Adrenal gland (tissue), 12 donors: ENCODE results near the gene BTG1. TPM values are rescaled to one million over a fixed set of nuclear protein-coding genes. Genes with fewer than 3 reads are reported as not detected.

ENCODE experiments used
- DNase-seq, 7 donors: peaks; one replicate each; pipeline ENCODE4 v3.0.0-alpha.2; 2019 to 2020
- H3K27ac ChIP-seq, 5 donors: fragments of 200-600 bp; sonication (generic) in 4 of 5; 1 replicate in 3 of 5; 2 replicates in 2 of 5; pipeline versions ENCODE4 v1.5.1 to v1.8.0; 2016 to 2020; ENCODE audit warnings: mild to moderate bottlenecking in 1 of 5
- H3K27me3 ChIP-seq: fragments of 200-600 bp; 2 replicates; pipeline ENCODE4 v1.8.0; 2021
- H3K36me3 ChIP-seq, 2 donors: fragments of 200-600 bp; replicated peaks in 1 of 2; 1 replicate in 1 of 2; 2 replicates in 1 of 2; pipeline versions ENCODE4 v1.5.1 to v1.8.0; 2018 to 2022
- H3K4me1 ChIP-seq, 2 donors: fragments of 200-600 bp; replicated peaks in 1 of 2; 1 replicate in 1 of 2; 2 replicates in 1 of 2; pipeline versions ENCODE4 v1.5.1 to v1.8.0; 2018 to 2021
- H3K4me3 ChIP-seq, 4 donors: fragments of 200-600 bp; sonication (generic) in 3 of 4; one replicate each; pipeline ENCODE4 v1.5.1; 2016 to 2018
- H3K9me3 ChIP-seq, 3 donors: fragments of 200-600 bp; sonication (generic) in 1 of 3; replicated peaks in 1 of 3; 1 replicate in 2 of 3; 2 replicates in 1 of 3; pipeline versions ENCODE4 v1.5.1 to v1.8.0; 2016 to 2021
- POLR2A ChIP-seq, 2 donors: fragments of 450-650 bp; IDR thresholded peaks; one replicate each; pipeline ENCODE4 v1.6.1; 2017; ENCODE audit warnings: antibody characterized with exemption in 2 of 2, mild to moderate bottlenecking in 2 of 2, moderate library complexity in 1 of 2
- WGBS, 4 donors: extraction: QIAGEN DNeasy Blood & Tissue Kit in 2 of 4; methylation state at CpG; one replicate each; pipeline versions ENCODE4 v1.1.5 to v1.1.7; 2013 to 2017; 5-methylcytosine and 5-hydroxymethylcytosine counted together
- intact Hi-C, 2 donors: fragments of 100-400 bp; cut with DNase I; formaldehyde crosslinking; loops; one replicate each; pipeline versions ENCODE4 v1.14.1 to v1.15.0; 2022 to 2023
- polyA plus RNA-seq, 3 donors: library from polyadenylated mRNA; stranded (reverse); fragments of 200-250 nt in 2 of 3; fragments of 350-450 nt in 1 of 3; fragmentation: Illumina TruSeq in 1 of 3; extraction: RNeasy Lipid Tissue Mini Kit (QIAGEN cat#74804) in 1 of 3; gene quantifications; one replicate each; pipeline ENCODE4 v1.2.3, GENCODE V29; 2013 to 2014
- total RNA-seq, 9 donors: library from RNA; depleted of rRNA in 4 of 9; stranded (reverse); fragments of >200 nt in 4 of 9; fragments of 120-200 nt in 1 of 9; fragmentation: NEBNext Ultra II Directional in 1 of 9; extraction: Animal tissue kit (Norgen Biotek cat#: 25700) in 1 of 9; gene quantifications; one replicate each; pipeline versions ENCODE4 v1.1.0 to v1.2.4, GENCODE V29; 2013 to 2023
- TF ChIP-seq, protein P1 (sequence below), 6 experiments: fragments of 450-650 bp in 4 of 6; fragments of 200-600 bp in 2 of 6; sonication (generic) in 1 of 6; IDR thresholded peaks; 1 replicate in 5 of 6; 2 replicates in 1 of 6; pipeline versions ENCODE4 v1.5.1 to v1.8.0; 2016 to 2021; ENCODE audit warnings: antibody characterized with exemption in 6 of 6, mild to moderate bottlenecking in 2 of 6, moderate library complexity in 1 of 6
- donor health status: healthy with polysubstance abuse.
- donor health status: Bipolar disorder and iron deficiency.
- donor health status: DM: yes; HTN: yes; CAD: no.
- donor health status: DM: no; HTN: no; CAD: no.
- donor health status: DM: no; HTN: no; CAD: no.
- donor health status: DM: yes; HTN: yes; CAD: no.

The BTG1 gene
- total and polyA plus RNA-seq, 12 donors = 26.3 to 388 (median 60.8) TPM

DNA sequence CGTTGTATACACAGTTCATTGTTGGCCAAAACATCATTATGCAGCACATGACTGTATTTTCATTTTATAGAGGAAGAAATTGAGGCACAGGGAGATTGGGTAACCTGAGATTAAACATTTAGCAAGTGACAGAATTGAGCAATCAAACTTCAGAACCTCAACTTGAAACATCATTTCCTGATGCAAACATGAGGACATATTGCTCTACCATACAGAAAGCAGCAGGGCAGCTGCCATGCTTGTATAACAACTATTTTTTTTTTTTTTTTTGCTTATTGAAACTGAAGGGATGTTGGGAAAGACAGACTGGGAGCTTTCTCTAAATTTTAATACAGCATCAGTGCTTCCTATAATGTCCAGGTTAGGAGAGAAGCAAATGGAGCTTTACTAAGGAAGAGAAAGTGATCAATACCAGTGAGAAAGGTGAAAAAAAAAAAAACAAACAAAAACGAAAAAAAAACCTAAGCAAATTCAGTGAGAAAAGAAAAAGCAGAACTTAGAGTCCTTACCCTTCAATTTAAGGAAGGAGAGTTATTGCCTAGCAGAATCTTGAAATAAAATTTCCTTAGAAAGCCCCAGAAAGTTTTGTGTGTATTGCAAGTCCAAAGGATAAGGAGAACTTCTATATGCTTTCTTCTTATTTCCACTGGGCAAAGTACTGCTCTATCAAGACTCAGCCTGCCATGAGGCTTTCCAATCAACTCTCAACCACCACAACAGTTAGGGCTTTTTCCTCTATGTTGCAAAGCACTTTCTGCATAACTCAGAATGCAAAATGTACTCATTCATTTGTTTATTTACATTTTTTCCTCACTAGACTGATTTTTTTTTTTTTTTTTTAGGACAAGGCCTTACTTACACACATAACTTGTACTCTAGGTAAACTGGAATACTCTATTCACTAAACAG is 21.6 kb downstream of the BTG1 start:
- no peak overlapping the region for H3K4me3 ChIP-seq
- TF ChIP-seq POLR2A (IDR thresholded peaks at IDR 0.05) = no peak
- TF ChIP-seq, protein P1, sequence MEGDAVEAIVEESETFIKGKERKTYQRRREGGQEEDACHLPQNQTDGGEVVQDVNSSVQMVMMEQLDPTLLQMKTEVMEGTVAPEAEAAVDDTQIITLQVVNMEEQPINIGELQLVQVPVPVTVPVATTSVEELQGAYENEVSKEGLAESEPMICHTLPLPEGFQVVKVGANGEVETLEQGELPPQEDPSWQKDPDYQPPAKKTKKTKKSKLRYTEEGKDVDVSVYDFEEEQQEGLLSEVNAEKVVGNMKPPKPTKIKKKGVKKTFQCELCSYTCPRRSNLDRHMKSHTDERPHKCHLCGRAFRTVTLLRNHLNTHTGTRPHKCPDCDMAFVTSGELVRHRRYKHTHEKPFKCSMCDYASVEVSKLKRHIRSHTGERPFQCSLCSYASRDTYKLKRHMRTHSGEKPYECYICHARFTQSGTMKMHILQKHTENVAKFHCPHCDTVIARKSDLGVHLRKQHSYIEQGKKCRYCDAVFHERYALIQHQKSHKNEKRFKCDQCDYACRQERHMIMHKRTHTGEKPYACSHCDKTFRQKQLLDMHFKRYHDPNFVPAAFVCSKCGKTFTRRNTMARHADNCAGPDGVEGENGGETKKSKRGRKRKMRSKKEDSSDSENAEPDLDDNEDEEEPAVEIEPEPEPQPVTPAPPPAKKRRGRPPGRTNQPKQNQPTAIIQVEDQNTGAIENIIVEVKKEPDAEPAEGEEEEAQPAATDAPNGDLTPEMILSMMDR (IDR thresholded peaks at IDR 0.05) = no peak
- H3K27me3 ChIP-seq = no peaks in the 10 kb centered on the region
- intact Hi-C loops = no loop called here
- DNase-seq = no peak
- H3K36me3 ChIP-seq = no peaks in the 10 kb centered on the region
- H3K27ac ChIP-seq = no peak overlapping the region
- peaks cover 0 to 10% of the 10 kb centered on the region in 2 donors for H3K4me1 ChIP-seq
- H3K9me3 ChIP-seq = peaks cover 0 to 14% (median 0%) of the 10 kb centered on the region in 3 donors
- 70 to 87% (median 77%) methylated on average over 2 of the region's 2 CpGs for WGBS, 4 donors

DNA sequence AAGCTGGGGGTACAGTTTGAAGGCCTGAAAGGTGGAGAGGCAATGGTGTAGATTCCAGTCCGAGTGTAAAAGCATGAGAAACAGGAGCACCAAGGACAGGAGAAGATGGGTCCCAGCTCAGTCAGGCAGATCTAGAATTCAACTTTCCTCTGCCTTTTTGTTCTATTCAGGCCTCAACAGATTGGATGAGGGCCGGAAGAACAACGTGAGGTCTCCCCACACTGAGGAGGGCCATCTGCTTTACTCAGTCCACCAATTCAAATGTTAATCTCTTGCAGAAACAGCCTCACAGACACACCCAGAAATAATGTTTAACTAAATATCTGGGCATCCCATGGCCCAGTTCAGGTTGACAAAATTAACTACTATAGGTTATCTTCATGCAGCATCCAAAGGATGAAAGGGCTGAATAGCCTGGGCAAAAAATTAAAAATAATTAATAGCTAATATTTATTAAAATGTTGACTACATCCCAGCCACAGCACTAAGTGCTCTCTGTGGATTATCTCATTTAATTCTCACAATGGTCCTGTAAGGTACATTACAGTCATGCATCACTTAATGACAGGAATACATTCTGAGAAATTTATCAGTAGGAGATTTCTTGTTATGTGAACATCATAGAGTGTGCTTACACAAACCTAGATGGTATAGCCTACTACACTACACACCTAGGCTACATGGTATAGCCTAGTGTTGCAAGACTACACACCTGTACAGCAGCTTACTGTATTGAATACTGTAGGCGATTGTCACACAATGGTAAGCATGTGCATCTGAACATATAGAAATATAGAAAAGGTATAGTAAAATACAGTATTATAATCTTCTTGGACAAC is 22.5 kb downstream of the BTG1 start:
- intact Hi-C loops = no loop called here
- Histone ChIP-seq H3K27ac (no peak overlapping the region), H3K4me3 (no peak overlapping the region), H3K27me3 (no peaks in the 10 kb centered on the region), H3K36me3 (no peaks in the 10 kb centered on the region), H3K4me1 (peaks cover 0 to 10% of the 10 kb centered on the region in 2 donors), H3K9me3 (peaks cover 0 to 14% (median 0%) of the 10 kb centered on the region in 3 donors)
- no peak for TF ChIP-seq POLR2A (IDR thresholded peaks at IDR 0.05)
- TF ChIP-seq, protein P1 (IDR thresholded peaks at IDR 0.05) = no peak
- 75 to 96% (median 89%) methylated on average over 4 of the region's 4 CpGs for WGBS, 4 donors
- DNase-seq = no peak

DNA sequence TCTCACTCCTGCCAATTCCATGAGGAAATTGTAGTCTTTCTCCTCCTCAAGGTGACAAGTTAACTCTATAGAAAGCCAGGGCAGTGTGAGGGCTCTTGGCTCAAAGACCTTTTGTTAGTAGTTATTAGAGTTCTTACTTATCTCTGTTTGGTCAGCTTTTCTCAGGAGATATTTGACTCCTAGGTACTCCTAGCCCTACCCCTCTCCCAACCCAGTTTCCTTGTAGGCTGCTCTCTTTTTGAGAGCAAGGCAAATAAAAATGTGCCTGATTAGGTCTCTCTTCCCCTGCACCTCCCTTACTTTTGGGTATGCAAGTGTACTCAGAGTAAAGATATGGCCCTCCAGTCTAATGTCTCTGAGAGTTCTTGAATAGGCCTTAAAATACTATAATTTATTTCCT is 23.8 kb downstream of the BTG1 start:
- TF ChIP-seq, protein P1 (IDR thresholded peaks at IDR 0.05) = no peak
- TF ChIP-seq POLR2A (IDR thresholded peaks at IDR 0.05) = no peak
- H3K4me3 ChIP-seq = no peak overlapping the region
- DNase-seq = no peak
- no peaks in the 10 kb centered on the region for H3K27me3 ChIP-seq
- H3K9me3 ChIP-seq = peaks cover 0 to 14% (median 0%) of the 10 kb centered on the region in 3 donors
- intact Hi-C loops = no loop called here
- no peak overlapping the region for H3K27ac ChIP-seq
- H3K4me1 ChIP-seq = peaks cover 0 to 10% of the 10 kb centered on the region in 2 donors
- no peaks in the 10 kb centered on the region for H3K36me3 ChIP-seq

DNA sequence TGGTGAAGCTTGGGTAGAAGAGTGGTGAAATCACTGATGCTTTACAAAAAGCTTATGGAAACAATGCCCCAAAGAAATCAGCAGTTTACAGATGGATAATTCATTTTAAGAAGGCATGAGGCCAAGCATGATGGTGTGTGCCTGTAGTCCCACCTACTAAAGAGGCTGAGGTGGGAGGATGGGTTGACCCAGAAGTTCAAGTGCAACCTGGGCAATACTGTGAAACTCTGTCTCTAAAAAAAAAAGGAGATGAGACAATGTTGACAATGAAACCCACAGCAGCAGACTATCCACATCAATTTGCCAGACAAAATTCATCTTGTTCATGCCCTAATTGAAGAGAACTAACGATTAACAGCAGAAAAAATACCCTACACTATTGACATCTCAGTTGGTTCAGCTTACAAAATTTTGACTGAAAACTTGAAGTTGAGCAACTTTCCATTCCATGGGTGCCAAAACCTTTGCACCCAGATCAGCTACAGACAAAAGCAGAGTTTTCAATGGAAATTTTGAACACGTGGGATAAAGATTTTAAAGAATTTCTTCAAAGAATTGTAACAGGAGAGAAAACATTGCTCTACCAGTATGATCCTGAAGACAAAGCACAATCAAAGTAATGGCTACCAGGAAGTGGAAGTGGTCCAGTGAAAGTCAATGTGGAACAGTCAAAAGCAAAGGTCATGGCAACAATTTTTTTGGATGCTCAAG is 26.7 kb downstream of the BTG1 start:
- 94 to 100% (median 96%) methylated on average over 2 of the region's 2 CpGs for WGBS, 4 donors
- Histone ChIP-seq H3K27me3 (no peaks in the 10 kb centered on the region), H3K4me3 (no peak overlapping the region), H3K9me3 (peaks cover 0 to 14% (median 0%) of the 10 kb centered on the region in 3 donors), H3K36me3 (no peaks in the 10 kb centered on the region), H3K4me1 (no peaks in the 10 kb centered on the region), H3K27ac (no peak overlapping the region)
- TF ChIP-seq POLR2A (IDR thresholded peaks at IDR 0.05) = no peak
- TF ChIP-seq, protein P1 (IDR thresholded peaks at IDR 0.05) = no peak
- DNase-seq = no peak
- intact Hi-C loops = no loop called here
